ENCODE results near the gene TENM4.
"Not testable (repeated sequence)": the region's sequence is repeated elsewhere in the genome, so short reads cannot be mapped to it uniquely, and the experiment has no call there.

The TENM4 gene

DNA sequence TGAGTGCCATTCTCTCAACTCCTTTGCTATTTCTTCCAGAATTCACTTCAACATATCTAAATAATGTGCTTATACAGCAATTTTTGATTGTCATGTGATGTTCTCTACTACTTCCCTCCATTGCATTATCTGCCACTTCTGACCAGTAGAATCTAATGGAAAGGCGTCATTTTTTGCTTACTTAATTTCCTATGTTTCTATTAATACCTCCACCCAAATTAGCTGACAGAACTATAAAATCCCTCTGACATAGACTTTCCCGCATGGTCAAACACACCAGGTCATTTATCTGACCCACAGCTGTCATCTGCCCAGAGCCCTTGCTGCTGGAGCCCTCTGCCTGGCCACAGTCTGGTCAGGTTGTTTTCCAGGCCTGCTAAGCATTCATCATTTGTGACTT lies 607.6 kb downstream of the TENM4 start:
- Histone ChIP-seq H3K27ac (ENCODE audit: low read depth, low read length) (no peak overlapping the region), H3K9ac (ENCODE audit: low read length in 5 of 5) (no peak overlapping the region), H3K4me1 (ENCODE audit: control insufficient read depth in 5 of 5, insufficient read depth in 5 of 5, low read length in 5 of 5) (peaks cover 0 to 12% (median 8%) of the 10 kb centered on the region in 5 donors), H3K4me3 (ENCODE audit: low read depth in 1 of 5, low read length in 5 of 5) (no peak overlapping the region), H3K27me3 (ENCODE audit: control insufficient read depth in 5 of 5, insufficient read depth in 4 of 5, low read length in 5 of 5) (no peaks in the 10 kb centered on the region), H3K9me3 (ENCODE audit: control insufficient read depth in 5 of 5, low read length in 5 of 5) (no peaks in the 10 kb centered on the region), H3K36me3 (ENCODE audit: control insufficient read depth in 5 of 5, insufficient read depth in 5 of 5, low read length in 5 of 5) (no peaks in the 10 kb centered on the region)

DNA sequence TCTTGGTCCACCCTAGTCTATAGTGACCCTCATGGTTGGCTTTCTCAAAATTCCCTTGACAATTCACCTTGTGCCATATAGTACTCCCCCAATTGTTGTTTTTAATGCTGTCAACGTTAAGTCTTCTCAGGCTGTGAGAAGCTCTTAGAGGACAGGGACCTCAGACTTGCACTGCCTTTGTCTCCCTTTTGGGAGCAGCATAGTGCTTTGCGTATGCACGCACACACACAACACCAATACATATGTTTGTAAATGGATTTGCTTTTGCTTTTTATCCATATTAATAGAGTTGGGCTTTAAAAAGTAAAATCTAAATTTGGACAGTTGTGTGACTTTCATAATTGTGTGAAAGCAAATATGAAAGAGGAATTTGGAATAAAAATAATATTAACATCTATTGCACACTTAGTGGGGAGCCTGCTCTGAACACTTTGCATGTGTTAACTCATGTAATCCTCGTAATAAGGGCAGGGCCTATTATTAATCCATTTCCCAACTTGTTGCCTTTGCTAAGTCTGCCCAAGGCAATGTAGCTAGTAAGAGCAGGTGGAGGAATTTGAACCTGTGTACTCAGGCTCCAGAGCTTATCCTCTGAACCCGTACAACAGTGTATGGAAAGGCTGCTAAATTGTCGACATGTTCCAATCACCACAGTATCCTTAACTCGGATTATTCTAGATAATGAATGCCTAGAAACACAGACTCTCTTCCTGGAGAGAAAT lies 608.4 kb downstream of the TENM4 start:
- Histone ChIP-seq H3K9ac (ENCODE audit: low read length in 5 of 5) (no peak overlapping the region), H3K36me3 (ENCODE audit: control insufficient read depth in 5 of 5, insufficient read depth in 5 of 5, low read length in 5 of 5) (no peaks in the 10 kb centered on the region), H3K4me3 (ENCODE audit: low read depth in 1 of 5, low read length in 5 of 5) (no peak overlapping the region), H3K27me3 (ENCODE audit: control insufficient read depth in 5 of 5, insufficient read depth in 4 of 5, low read length in 5 of 5) (no peaks in the 10 kb centered on the region), H3K27ac (ENCODE audit: low read depth, low read length) (no peak overlapping the region), H3K4me1 (ENCODE audit: control insufficient read depth in 5 of 5, insufficient read depth in 5 of 5, low read length in 5 of 5) (peaks cover 0 to 18% (median 8%) of the 10 kb centered on the region in 5 donors), H3K9me3 (ENCODE audit: control insufficient read depth in 5 of 5, low read length in 5 of 5) (no peaks in the 10 kb centered on the region)

DNA sequence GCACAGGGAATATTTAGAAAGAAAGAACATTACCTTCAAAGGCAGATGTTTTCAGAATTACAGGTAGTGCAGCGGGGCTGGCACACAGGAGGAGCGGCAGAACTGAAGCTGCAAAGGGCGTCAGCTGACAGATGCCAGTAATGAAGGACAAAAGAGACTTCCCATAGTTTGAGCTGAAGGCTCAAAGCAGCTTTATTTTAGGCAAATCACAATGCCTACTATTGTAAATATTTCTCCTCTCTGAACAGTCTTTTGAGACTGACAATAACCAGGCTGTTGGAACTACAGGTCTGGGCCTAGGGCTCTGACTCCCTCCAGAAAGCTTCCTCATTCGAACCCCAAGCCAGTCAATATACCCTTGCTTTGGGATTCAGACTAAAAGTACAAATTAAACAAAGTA lies 609.3 kb downstream of the TENM4 start:
- no peak overlapping the region for H3K27ac ChIP-seq (ENCODE audit: low read depth, low read length)

DNA sequence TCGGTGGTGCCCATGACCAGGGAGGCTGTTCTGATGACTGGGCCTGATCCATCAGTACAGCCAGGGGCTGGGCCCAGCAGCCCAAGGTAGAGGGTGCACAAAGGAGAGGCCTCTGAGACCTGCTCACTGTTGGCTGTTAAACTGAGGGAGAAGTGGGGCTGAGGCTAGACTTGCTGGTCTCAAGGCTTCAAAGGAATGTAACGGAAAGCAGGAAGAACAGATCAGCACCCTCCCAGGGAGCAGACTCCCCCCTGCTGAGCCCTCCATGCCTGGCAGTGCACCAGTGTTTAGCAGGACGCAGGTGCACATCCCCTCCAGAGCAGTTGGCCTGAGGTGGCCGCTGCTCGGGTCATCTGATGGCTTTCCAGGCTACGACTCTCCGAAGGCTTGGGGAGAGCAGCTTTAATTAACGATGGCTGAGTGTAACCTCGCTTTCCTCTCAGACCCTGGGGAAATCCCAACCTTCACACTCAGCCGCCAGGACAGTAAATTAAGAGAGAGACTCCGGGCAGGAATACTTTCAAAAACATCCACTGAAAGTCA lies 610.5 kb downstream of the TENM4 start:
- H3K4me1 ChIP-seq (ENCODE audit: control insufficient read depth in 5 of 5, insufficient read depth in 5 of 5, low read length in 5 of 5), result peaks cover 0 to 18% (median 8%) of the 10 kb centered on the region in 5 donors
- no peaks in the 10 kb centered on the region for H3K27me3 ChIP-seq (ENCODE audit: control insufficient read depth in 5 of 5, insufficient read depth in 4 of 5, low read length in 5 of 5)
- H3K9me3 ChIP-seq (ENCODE audit: control insufficient read depth in 5 of 5, low read length in 5 of 5), result no peaks in the 10 kb centered on the region
- no peak overlapping the region for H3K9ac ChIP-seq (ENCODE audit: low read length in 5 of 5)
- H3K4me3 ChIP-seq (ENCODE audit: low read depth in 1 of 5, low read length in 5 of 5), result no peak overlapping the region
- no peaks in the 10 kb centered on the region for H3K36me3 ChIP-seq (ENCODE audit: control insufficient read depth in 5 of 5, insufficient read depth in 5 of 5, low read length in 5 of 5)
- no peak overlapping the region for H3K27ac ChIP-seq (ENCODE audit: low read depth, low read length)

More for the DNA sequence above, 609.3 kb downstream of the TENM4 start:
- Histone ChIP-seq H3K36me3 (ENCODE audit: control insufficient read depth in 5 of 5, insufficient read depth in 5 of 5, low read length in 5 of 5) (no peaks in the 10 kb centered on the region), H3K4me1 (ENCODE audit: control insufficient read depth in 5 of 5, insufficient read depth in 5 of 5, low read length in 5 of 5) (peaks cover 0 to 18% (median 8%) of the 10 kb centered on the region in 5 donors), H3K27me3 (ENCODE audit: control insufficient read depth in 5 of 5, insufficient read depth in 4 of 5, low read length in 5 of 5) (no peaks in the 10 kb centered on the region), H3K9ac (ENCODE audit: low read length in 5 of 5) (no peak overlapping the region), H3K9me3 (ENCODE audit: control insufficient read depth in 5 of 5, low read length in 5 of 5) (no peaks in the 10 kb centered on the region), H3K4me3 (ENCODE audit: low read depth in 1 of 5, low read length in 5 of 5) (no peak overlapping the region)

DNA sequence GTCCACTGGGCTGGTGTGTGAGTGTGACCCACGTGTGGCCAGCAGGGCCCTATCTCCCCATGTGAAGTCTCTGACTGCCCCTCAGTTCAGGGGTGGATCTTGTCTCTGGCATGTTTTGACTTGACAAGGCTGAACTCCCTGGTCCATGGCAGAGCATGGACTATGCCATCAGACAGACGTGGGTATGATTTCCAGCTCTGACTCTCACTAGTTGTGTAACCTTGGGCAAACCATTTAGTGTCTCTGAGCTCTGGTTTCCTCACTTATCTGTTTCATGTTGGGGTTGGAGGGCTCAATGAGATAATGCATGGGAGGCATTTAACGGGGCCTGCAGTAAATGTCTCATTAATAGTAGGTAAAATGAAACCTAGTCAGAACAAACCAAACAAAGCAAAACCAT lies 611.7 kb downstream of the TENM4 start:
- Histone ChIP-seq H3K36me3 (ENCODE audit: control insufficient read depth in 5 of 5, insufficient read depth in 5 of 5, low read length in 5 of 5) (no peaks in the 10 kb centered on the region), H3K9ac (ENCODE audit: low read length in 5 of 5) (no peak overlapping the region), H3K9me3 (ENCODE audit: control insufficient read depth in 5 of 5, low read length in 5 of 5) (no peaks in the 10 kb centered on the region), H3K4me3 (ENCODE audit: low read depth in 1 of 5, low read length in 5 of 5) (no peak overlapping the region), H3K27ac (ENCODE audit: low read depth, low read length) (peak overlapping the region; percentile 72), H3K4me1 (ENCODE audit: control insufficient read depth in 5 of 5, insufficient read depth in 5 of 5, low read length in 5 of 5) (peaks cover 0 to 18% (median 8%) of the 10 kb centered on the region in 5 donors), H3K27me3 (ENCODE audit: control insufficient read depth in 5 of 5, insufficient read depth in 4 of 5, low read length in 5 of 5) (no peaks in the 10 kb centered on the region)

DNA sequence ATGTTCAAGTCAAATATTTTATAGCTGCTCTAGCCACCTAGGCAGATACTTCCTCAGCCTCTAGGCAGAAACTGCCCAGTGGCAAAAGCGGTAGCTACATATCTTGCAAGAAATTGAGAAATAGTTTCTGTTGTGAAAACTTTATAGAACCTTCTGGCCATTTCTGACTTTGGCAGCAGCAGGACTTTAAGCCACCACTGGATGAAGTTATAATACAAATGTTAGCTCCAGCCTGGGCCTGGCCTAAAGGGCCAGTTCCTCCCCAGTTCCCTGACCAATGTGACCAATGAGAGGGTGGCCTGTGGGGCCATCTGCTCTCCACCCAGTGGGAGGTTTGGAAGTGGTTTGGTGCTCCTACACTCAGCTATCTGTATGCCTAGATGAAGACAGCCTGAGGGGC lies 612.2 kb downstream of the TENM4 start:
- Histone ChIP-seq H3K36me3 (ENCODE audit: control insufficient read depth in 5 of 5, insufficient read depth in 5 of 5, low read length in 5 of 5) (no peaks in the 10 kb centered on the region), H3K27me3 (ENCODE audit: control insufficient read depth in 5 of 5, insufficient read depth in 4 of 5, low read length in 5 of 5) (no peaks in the 10 kb centered on the region), H3K4me1 (ENCODE audit: control insufficient read depth in 5 of 5, insufficient read depth in 5 of 5, low read length in 5 of 5) (peaks cover 0 to 18% (median 8%) of the 10 kb centered on the region in 5 donors), H3K27ac (ENCODE audit: low read depth, low read length) (peak overlapping the region; percentile 72), H3K9ac (ENCODE audit: low read length in 5 of 5) (no peak overlapping the region), H3K4me3 (ENCODE audit: low read depth in 1 of 5, low read length in 5 of 5) (no peak overlapping the region), H3K9me3 (ENCODE audit: control insufficient read depth in 5 of 5, low read length in 5 of 5) (no peaks in the 10 kb centered on the region)

DNA sequence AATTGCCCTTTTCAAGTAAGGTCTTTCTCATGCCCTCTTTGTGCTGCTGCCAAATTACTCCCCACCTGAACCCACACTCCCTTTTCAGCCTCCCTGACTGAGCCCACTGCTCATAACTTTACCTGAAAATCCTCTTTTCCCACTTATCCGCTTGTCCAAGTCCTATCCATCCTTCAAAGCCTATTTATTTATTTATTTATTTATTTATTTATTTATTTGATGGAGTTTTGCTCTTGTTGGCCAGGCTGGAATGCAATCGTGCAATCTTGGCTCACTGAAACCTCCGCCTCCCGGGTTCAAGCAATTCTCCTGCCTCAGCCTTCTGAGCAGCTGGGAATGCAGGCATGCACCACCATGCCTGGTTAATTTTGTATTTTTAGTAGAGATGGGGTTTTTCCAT lies 613.5 kb downstream of the TENM4 start:
- H3K9ac ChIP-seq (ENCODE audit: low read length in 5 of 5); H3K27me3 ChIP-seq (ENCODE audit: control insufficient read depth in 5 of 5, insufficient read depth in 4 of 5, low read length in 5 of 5); H3K27ac ChIP-seq (ENCODE audit: low read depth, low read length); H3K9me3 ChIP-seq (ENCODE audit: control insufficient read depth in 5 of 5, low read length in 5 of 5); H3K4me3 ChIP-seq (ENCODE audit: low read depth in 1 of 5, low read length in 5 of 5); H3K36me3 ChIP-seq (ENCODE audit: control insufficient read depth in 5 of 5, insufficient read depth in 5 of 5, low read length in 5 of 5): not testable (repeated sequence)
- peaks cover 0 to 16% (median 8%) of the 10 kb centered on the region in 5 donors for H3K4me1 ChIP-seq (ENCODE audit: control insufficient read depth in 5 of 5, insufficient read depth in 5 of 5, low read length in 5 of 5)

DNA sequence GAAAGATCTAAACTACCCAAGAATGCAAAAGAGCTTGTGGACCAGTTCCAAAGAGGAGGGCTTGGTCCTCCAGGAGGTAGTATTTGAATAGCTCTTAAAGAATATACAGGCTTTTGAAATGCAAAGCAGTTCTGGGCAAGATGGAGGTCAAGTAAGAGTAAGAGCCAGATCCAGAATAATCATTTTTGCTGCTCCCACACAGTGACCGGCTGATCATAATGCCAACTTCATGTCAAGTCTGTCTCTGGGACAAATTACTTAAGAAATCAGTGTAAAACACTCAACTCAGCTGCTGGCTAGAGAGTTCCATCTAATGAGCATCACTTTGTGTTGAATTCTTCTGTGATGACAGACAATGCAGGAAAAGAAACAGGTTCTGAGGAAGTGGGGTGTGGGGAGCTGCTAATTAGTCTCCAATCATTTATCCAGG lies 615.2 kb downstream of the TENM4 start:
- Histone ChIP-seq H3K9ac (ENCODE audit: low read length in 5 of 5) (no peak overlapping the region), H3K36me3 (ENCODE audit: control insufficient read depth in 5 of 5, insufficient read depth in 5 of 5, low read length in 5 of 5) (no peaks in the 10 kb centered on the region), H3K4me3 (ENCODE audit: low read depth in 1 of 5, low read length in 5 of 5) (no peak overlapping the region), H3K9me3 (ENCODE audit: control insufficient read depth in 5 of 5, low read length in 5 of 5) (no peaks in the 10 kb centered on the region), H3K27ac (ENCODE audit: low read depth, low read length) (no peak overlapping the region), H3K27me3 (ENCODE audit: control insufficient read depth in 5 of 5, insufficient read depth in 4 of 5, low read length in 5 of 5) (no peaks in the 10 kb centered on the region), H3K4me1 (ENCODE audit: control insufficient read depth in 5 of 5, insufficient read depth in 5 of 5, low read length in 5 of 5) (peaks cover 0 to 16% (median 15%) of the 10 kb centered on the region in 5 donors)

DNA sequence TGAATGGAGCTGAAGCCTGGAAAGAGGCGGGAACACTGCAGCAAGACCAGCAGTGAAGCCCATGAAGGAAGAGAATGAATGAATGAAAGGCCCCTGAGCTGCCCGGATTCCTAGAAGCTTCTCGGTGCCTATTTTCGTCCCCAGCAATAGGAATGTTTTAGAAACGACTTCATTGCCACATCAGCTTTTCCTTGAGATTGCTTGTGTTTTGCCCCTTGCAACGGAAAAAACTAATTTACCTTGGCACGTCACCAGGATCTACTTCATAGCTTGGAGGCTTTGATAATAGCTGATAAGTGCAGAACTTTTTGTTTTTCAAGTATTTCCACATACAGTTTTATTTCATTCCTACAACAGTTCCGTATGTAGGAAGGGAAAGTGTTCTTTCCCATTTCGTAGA lies 617.2 kb downstream of the TENM4 start:
- H3K36me3 ChIP-seq (ENCODE audit: control insufficient read depth in 5 of 5, insufficient read depth in 5 of 5, low read length in 5 of 5), result no peaks in the 10 kb centered on the region
- no peak overlapping the region for H3K9ac ChIP-seq (ENCODE audit: low read length in 5 of 5)
- H3K4me3 ChIP-seq (ENCODE audit: low read depth in 1 of 5, low read length in 5 of 5), result no peak overlapping the region
- H3K27ac ChIP-seq (ENCODE audit: low read depth, low read length), result no peak overlapping the region
- no peaks in the 10 kb centered on the region for H3K27me3 ChIP-seq (ENCODE audit: control insufficient read depth in 5 of 5, insufficient read depth in 4 of 5, low read length in 5 of 5)
- H3K9me3 ChIP-seq (ENCODE audit: control insufficient read depth in 5 of 5, low read length in 5 of 5), result no peaks in the 10 kb centered on the region
- peaks cover 0 to 11% (median 9%) of the 10 kb centered on the region in 5 donors for H3K4me1 ChIP-seq (ENCODE audit: control insufficient read depth in 5 of 5, insufficient read depth in 5 of 5, low read length in 5 of 5)

DNA sequence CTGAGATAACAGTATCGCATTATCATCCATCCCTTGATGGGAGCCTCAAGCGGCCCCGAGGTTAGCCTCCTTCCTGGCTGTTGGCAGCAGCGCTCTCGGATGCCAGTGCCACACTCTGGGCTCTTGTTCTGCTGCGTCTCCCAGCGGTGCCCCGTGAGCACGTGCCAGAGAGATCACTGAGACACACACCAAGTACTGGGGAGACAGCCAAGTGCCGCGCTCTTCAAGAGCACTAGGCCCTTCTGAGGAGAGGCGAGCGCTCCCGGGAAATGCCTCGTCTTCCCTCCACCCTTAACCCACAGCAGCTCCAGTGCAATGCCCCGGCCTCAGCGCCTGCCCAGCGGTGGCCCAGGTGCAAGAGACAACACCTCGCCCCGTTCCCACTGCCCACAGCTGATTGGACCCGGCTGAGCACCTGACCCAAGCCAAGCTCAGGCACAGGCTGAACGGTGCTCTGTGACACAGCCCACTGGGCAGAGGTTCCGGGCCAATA lies 617.9 kb downstream of the TENM4 start:
- Histone ChIP-seq H3K27me3 (ENCODE audit: control insufficient read depth in 5 of 5, insufficient read depth in 4 of 5, low read length in 5 of 5) (no peaks in the 10 kb centered on the region), H3K4me3 (ENCODE audit: low read depth in 1 of 5, low read length in 5 of 5) (no peak overlapping the region), H3K9me3 (ENCODE audit: control insufficient read depth in 5 of 5, low read length in 5 of 5) (no peaks in the 10 kb centered on the region), H3K9ac (ENCODE audit: low read length in 5 of 5) (no peak overlapping the region), H3K36me3 (ENCODE audit: control insufficient read depth in 5 of 5, insufficient read depth in 5 of 5, low read length in 5 of 5) (no peaks in the 10 kb centered on the region), H3K4me1 (ENCODE audit: control insufficient read depth in 5 of 5, insufficient read depth in 5 of 5, low read length in 5 of 5) (peaks cover 0 to 8% (median 4%) of the 10 kb centered on the region in 5 donors), H3K27ac (ENCODE audit: low read depth, low read length) (no peak overlapping the region)

Data from subcutaneous abdominal adipose tissue (tissue), 5 donors.